ENCODE results near the gene TENM4. TPM values are rescaled to one million over a fixed set of nuclear protein-coding genes. Genes with fewer than 3 reads are reported as not detected.

The TENM4 gene
- polyA plus RNA-seq, 1 donor, result 5.2 TPM

DNA sequence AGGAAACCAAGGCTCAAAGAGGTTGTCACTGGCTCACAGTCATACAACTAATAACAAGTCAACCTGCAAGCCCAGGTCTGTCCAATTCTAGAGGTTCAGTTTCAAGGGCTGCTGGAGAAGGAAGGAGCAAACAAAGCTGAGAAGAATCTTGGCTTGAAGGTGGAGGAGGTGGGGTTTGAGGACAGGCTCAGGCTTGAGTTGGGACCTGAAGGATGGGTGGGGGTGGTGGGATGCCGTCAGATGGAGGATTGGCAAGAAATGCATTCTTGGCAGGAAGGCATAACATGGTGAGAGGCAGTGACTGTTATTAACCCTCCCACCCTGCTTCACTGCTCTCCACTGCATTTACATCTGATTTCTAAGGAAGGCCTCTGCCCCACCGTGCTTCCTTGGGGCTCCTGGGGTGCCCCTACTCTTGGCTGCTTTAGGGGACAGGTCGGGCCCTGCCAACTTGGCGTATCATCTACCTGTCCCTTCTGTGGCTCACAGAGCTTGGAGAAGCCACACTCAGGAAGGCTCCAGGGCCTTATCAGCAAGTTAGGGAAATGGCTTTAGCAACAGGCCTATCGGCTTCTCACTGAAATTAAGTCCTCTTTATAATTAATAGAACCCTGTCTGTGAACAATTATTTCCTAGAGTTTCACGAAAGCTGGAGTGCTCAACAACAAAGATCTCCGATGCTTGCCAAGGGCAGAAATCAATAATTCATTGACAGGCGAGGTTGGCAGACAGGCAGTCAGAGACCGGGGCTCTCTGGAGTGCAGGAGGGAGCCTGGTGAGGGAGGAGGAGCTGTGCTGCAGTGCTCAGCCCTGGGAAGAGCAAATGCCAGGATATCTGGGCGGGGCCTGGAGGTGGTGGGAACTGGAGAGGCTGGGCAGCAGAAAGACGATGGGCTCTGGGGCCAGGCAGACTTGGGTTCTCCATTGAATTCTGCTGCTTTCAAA lies 781.2 kb downstream of the TENM4 start:
- DNase-seq (ENCODE audit: low read depth), result no peak

DNA sequence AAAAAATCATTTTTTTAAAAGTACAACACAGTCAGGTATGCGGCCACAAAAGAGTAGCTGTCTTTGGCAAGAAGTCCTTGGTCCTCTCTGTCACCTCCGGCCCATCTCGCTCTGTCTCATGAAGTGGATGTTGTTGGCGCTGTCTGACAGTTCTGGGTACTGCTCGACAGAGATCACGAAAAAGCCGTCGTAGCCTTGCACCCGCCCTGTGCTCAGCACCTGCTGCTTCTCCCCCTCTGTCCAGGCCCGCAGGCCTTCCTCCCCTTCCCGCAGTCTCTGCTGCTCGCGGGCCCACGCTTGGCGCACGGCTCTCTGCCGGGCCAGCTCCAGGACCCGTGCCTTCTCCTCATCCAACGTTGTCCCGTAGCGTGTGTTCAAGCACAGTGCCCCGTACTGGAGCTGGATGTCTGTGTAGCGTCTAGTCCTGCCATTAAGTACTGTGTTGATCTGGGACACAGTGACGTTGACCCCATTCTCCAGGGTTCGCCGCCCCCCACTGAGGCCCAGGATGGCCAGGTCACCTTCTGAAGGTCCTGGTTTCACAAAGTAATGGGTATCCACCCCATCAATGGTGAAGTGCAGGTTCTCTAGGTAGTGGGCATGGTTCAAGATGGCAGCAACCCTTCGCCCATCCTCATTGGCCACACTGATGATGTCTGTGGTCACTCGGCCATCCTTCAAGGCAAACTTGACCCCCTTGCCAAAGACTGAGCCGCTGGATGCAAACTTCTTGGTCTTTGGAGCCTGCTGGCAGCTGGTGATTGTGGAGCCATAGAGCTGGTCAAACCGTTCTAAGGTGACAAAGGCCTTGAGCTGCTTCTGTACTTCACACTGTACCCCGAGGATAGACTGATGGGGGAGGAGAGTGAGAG lies 782.6 kb downstream of the TENM4 start:
- no peak for DNase-seq (ENCODE audit: low read depth)

DNA sequence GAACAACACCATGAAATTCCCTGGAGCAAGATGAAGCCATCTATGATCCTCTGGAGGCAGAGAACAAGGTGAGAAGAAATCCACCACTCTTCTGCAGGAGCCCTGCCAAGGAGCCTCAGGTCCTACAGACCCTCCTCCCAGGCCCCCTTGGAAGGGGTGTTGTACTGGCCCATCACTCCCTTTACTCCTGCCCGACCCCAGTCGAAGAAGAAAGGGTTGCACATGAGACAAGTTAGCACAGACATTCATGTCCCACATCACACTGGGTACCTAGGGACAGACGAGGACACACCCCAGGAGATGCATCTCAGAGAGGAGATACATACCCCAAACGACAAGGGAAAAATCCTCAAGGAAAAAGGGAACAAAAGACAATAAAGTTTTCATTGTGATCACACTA lies 783.4 kb downstream of the TENM4 start:
- no peak for DNase-seq (ENCODE audit: low read depth)

DNA sequence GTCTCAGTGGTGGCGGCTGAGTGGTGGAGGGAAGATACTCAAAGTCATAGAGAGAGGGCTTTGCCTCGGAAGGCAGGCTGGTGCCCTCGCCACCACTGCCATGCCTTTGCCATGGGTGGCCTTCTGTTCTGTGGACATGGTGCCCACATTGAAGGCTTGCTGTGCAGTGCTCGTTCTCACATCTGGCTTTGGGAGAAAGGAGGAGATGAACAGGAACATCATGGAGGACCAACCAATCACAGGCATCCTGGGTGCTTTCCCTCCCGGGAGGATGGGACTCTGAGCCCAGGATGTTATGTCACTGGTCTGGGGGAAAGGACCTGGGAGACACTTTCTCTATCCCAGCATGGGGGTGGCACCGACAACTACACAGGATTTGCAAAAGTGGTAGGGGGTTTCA lies 783.8 kb downstream of the TENM4 start:
- no peak for DNase-seq (ENCODE audit: low read depth)

DNA sequence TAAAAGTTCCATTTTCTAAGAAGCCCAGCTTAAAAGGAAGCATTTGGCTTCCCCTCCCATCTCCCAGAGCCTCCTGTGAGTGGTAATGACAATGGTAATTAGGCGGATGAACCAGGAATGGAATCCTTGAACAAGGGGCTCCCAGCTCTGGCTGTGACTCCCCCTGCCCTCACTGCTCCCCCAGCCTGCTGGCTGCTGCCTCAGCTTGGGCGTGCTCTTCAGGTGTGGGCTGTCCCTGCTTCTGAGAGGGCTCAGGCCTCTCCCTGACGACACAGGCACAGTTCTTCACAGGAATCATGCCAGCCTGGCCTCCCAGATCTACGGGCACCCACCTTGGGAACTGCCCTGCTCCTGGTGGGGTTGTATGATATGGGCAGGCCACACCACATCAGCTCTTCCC lies 784.5 kb downstream of the TENM4 start:
- no peak for DNase-seq (ENCODE audit: low read depth)

DNA sequence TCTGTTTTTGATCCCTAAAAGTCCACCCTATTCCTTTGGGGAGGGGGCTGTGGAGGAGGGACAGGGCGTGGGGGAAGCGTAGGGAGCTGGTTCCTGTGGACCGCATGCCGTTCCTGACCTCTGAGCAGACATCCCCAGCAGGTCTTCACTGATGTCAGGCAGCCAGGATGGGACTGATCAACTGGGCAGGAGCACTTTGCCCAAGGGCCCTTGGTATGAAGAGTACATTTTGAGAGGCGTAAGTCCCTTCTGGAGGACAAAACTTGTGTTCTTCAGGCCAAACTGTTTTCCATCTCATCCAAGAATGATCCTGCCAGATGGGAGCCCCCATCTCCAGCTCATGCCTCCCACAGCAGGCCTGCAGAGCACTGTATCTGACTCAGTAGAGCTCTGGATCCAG lies 785.3 kb downstream of the TENM4 start:
- no peak for DNase-seq (ENCODE audit: low read depth)

DNA sequence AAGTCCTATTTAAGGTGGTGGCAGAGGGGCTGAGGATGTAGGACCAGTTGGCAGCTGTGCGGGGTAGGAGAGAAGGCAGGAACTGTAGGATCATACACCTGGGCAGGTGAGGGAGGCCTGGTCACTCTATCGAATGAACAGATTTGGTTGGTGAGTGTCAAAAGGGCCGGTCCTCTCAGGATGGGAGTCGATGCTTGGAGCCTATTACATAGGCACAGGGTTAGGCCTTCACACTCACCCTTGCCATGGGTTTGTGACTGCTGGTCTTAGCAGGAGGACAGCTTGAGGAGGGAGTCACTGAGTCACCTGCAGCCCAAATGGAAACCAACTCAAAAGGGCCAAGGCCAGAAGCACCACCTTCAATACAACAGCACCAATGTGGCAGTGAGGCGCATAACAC lies 786.0 kb downstream of the TENM4 start:
- no peak for DNase-seq (ENCODE audit: low read depth)

DNA sequence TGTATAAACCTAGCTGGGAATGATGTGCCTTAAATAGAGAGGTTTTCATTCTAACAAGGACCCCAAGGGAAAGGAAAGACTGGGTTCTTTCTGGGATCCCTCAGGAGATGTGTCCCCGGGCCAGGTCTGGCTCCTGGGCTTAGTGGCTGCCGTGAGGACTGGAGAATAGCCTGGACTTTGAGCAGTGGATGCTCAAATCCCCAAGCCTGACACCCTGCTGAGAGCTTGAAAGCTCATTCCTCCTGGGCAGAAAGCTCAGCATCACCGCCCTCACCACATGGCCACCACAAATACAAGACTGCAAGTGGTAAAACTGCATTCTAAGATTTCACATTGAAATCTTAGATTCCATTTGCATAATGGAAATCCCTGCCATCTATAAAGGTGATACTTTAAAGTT lies 786.8 kb downstream of the TENM4 start:
- DNase-seq (ENCODE audit: low read depth), result no peak

DNA sequence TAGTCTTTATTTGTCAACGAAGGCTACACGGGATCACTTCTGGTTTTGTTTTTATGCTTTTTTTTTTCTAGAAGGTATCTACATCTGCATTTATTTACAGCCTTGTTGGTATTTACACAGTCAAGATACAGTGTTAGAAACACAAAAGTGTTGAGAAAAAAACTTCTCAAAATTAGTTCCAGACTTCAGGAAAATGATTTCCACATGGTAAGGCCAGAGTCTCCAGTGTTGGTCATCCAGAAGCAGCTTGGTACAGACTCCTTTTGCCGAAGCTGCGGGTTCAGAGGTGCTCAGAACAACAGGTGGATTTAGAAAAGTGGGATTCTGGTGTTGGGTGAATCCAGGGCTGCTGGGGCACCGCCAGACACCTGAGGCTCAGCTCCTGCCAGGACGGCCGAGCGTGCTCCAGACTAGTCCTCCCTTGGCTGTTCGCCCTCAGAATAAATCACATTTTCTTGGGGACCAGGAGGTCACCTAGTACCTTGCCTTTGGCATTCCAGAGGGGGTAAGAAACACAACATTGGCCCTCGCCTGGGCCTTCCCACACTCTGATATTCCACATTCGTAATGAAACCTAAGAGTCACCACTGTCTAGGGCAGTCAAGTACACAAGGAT lies 787.4 kb downstream of the TENM4 start:
- DNase-seq (ENCODE audit: low read depth), result no peak

DNA sequence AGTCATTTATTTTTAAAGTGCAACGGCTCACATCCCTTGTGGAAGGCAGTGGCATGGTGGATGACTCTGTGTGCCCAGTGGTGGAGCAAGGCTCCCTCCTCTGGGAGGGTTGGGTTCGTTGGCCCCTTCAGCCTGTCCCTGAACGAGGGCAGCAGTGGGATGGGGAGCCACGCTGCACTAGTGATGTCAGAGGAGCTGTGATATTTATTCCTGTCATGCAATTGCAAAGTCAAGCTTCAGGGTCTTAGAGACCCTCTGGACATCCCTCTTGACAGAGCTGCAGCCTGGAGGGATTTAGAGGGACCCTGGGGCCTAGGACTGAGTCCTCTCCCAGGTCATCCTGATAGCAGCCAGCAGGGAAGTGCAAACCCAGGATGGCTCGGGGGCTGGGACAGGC lies 788.0 kb downstream of the TENM4 start:
- no peak for DNase-seq (ENCODE audit: low read depth)

DNA sequence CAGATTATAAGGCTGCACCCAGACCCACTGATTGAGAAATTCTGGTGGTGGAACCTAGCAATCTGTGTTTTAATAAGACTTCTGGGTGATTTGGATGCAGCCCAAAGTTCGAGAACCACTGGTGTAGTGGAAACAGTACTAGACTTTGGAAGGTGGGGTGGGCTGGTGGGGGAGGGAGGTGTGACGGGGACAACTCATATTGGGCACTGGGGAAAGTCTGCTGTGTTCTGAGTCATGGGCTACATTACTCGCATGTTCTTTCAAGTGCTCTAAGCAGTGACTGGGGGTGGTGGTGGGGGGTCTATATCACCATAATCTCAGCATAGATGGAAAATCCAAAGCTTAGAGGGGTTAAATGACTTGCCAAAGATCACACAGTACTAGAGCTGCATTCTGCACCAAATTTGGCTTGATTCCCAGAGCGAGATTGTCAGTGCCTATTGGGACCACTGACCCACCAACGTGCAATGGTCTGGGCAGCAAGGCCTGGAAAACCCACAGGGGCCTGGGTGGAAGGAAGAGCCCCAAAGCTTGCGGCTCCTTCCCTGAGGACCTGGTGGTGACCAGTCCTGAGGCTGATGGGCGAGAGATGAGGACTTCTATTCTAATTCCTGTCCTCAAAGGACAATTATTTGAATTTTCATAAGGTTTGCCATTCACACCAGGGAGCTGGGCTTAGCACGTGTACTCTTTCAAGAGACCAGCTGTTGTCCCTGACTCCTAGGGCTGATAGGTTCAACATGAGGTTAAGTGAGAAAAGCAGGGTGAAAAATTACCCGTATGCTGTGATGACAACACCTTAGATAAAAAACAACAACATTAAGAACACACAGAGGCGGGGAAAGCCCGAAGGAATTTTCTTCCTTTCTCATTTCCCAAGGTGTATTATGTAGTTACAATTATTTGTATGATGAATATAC lies 788.6 kb downstream of the TENM4 start:
- DNase-seq (ENCODE audit: low read depth), result no peak

DNA sequence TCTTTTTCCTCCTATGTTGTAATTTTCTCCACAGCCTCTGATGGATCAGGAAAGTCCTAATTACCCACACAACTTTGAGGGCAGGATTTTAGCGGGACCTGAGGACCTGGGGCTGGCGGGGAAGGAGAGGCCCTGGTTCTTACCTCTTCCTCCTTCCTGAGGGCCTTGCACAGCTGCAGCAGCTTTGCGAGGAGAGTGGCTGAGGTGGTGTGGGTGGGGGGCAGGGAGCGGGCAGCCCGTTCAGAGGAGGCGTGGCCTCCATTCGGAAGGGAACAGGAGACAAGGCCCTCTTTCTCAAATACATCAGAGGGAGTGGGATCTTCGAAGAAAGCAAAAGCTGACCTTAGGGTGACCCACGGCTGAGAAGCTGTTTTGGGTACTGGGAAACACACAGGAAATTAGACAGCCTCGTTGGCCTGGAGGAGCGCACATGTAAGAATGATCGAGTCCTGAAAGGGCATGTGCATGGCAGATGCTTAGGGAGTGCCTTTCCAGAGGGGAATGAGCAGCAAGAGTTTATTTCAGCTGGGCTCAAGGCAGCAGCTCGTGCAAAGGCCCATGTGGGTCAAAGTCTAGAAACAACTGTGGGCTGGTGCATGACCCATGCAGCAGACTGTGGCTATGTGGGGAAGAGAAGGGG lies 789.6 kb downstream of the TENM4 start:
- no peak for DNase-seq (ENCODE audit: low read depth)

DNA sequence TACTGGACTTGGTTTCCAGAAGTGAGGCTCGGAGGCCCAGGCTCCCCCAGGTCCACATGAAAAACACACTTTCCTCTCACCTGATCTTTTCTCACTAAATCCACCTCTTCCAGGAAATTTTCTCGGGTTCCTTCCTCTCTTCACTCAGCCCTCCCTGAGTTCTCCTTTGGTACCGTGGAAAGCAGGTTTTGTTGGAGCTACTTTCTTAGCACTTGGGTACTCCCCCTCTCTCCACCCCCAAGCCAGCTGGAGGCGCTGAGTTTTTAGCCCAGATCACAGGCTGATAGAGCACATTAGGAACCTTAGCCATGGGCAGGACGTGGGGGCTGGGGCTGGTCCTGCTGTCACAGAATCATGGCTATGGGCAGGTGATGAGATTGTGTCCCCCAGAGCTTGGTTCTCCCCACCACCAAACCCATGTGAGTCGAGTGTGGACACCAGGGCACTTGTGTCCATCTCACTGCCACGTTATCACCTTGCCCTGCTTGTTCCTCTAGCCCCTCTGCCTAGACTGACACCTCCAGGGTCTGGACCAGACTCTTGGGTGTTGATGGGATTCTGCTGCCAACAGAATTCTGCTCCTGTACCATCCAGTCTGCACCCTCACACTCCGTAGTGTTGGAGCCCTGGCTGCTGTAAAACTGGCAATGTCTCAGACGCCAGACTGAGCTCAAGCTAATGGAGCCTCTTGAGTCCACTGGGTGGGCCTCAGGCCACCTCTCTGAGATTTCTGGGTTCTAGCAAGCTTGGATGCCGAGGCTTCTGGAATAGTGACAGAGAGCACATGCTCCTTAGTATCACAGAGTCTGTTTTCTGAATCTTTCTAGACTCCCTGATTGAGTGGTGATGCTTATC lies 791.2 kb downstream of the TENM4 start:
- no peak for DNase-seq (ENCODE audit: low read depth)

DNA sequence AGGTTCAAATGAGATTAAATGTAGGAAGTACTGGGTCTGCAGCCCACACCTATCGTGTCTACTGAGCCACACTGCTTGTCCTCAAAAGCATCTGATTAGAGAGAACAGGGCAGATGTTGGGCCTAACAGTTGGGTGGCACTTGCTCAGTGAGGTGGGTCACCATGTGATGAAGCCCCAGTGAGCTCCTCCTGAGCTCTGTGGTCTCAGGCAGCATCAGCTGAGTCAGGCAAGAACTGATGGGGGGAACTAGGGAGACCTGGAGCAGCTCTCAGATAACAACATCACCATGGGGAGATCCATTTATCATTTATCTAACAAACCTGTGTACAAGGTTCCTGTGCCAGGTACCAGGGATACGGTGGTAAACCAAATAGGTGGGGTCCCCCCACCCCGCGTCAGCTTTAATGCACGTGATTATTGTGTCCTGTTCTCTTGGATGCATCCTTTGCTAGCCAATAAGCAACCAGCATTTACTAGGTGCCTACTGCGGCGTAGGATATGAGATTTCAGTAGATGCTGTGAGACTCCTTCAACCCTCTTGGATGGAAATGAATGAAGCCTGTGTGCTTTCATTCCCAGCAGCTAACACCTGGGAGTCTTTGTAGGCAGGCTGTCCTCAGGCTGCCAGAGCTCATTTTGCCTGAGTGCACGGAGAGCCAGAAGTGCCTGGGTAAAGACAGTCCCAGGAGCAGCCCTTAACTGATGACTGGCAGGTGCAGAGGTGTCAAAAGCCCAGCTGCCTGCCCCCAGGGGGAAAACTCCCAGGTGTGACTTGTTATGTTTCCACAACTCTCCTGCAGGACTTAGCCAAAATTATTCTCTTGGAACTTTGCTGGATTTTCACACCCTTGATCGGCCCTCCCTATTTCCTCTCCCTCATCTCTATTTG lies 792.6 kb downstream of the TENM4 start:
- DNase-seq (ENCODE audit: low read depth), result no peak

DNA sequence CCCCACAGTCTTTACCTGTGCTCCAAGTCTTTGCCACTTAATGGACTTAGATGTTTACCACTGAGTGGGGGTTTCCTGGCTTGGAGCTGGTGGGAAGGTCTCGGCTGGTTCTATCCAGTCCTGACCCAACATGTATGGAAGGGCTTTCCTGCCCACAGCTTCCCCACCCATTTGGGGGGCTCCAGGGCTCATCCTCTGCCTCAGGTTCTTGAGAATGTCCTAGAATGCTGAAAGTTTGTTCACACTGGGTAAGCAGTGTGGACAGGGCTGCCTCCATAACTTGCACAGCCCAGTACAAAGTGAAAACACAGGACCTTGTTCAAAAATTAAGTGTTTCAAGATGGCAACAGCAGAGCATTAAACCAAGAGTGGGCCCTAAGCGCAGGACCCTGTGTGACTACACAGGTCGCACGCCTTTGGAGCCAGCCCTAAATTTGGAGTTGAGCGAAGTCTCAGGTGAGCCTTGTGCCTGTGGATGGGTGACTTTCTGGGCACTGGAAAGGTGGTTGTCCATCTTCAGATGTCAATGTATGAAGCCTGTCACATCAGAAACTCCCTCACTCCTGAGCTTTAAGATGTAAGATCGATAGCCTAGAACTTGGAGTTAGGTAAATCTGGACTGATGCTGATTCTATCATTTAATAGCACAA lies 793.4 kb downstream of the TENM4 start:
- no peak for DNase-seq (ENCODE audit: low read depth)

DNA sequence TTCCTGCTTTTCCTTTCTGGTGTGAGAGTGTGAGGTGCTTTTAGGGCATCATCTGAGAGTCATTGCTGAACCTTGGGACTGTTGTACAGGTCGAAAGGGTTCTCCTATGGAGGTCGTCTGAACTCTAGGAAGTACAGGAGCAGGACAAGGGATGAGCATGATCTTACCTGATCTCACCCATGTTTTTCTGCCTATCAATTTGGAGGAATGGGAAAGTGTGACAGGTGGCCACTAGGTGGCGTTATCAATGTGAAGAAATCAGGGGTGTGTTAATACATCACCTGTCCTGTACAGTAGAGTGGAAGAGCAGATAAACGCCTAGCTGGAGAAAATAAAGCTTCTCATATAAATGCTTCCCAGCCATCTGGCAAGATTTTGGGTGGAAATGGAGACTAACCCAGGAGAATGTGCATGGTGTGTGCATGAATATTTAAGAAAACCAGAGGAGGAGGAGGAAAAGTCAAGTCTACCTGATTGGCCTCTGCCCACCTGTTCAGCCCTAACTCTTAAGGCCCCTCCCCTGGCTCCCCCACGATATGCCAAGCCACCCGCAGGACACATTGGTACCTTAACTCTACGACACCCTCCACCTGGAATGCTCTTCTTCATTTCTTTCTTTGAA lies 794.2 kb downstream of the TENM4 start:
- DNase-seq (ENCODE audit: low read depth), result no peak

Data from forelimb muscle (tissue), 1 donor.